GM21717 (cell line): ENCODE results near the gene PLCB1.

Experiments
- ATAC-seq: cut with Tn5 transposase; IDR thresholded peaks from one replicate; pipeline ENCODE4 v1.9.1; 2021; ENCODE audit warnings: mild to moderate bottlenecking, moderate library complexity; ENCODE audit not compliant: unreplicated experiment

The PLCB1 gene

GRCh38 chr20:8854571-8854970 is 722.5 kb downstream of the PLCB1 start:
- no peak for ATAC-seq

- no peak for ATAC-seq
Observed at GRCh38 chr20:8855315-8855714, 723.2 kb downstream of the PLCB1 start.

GRCh38 chr20:8856668-8857067 is 724.6 kb downstream of the PLCB1 start:
- ATAC-seq = no peak

- no peak for ATAC-seq
Observed at GRCh38 chr20:8858181-8858787, 726.2 kb downstream of the PLCB1 start.

GRCh38 chr20:8860011-8860495 is 728.0 kb downstream of the PLCB1 start:
- no peak for ATAC-seq

GRCh38 chr20:8862092-8862491 is 730.0 kb downstream of the PLCB1 start:
- ATAC-seq = no peak

- ATAC-seq = no peak
Observed at GRCh38 chr20:8865636-8866035, 733.6 kb downstream of the PLCB1 start.

GRCh38 chr20:8867038-8867740 is 735.1 kb downstream of the PLCB1 start:
- ATAC-seq = no peak

GRCh38 chr20:8870652-8871051 is 738.6 kb downstream of the PLCB1 start:
- ATAC-seq = no peak

- no peak for ATAC-seq
Observed at GRCh38 chr20:8874437-8874836, 742.4 kb downstream of the PLCB1 start.

- ATAC-seq = no peak
Observed at GRCh38 chr20:8875586-8875985, 743.5 kb downstream of the PLCB1 start.

- no peak for ATAC-seq
Observed at GRCh38 chr20:8876366-8876765, 744.3 kb downstream of the PLCB1 start.

- ATAC-seq = no peak
Observed at GRCh38 chr20:8877294-8877693, 745.2 kb downstream of the PLCB1 start.

GRCh38 chr20:8879669-8880068 is 747.6 kb downstream of the PLCB1 start:
- no peak for ATAC-seq

GRCh38 chr20:8880085-8880853 is 748.2 kb downstream of the PLCB1 start:
- ATAC-seq = no peak

GRCh38 chr20:8891039-8891438 is 759.0 kb downstream of the PLCB1 start:
- no peak for ATAC-seq

- ATAC-seq = no peak
Observed at GRCh38 chr20:8895472-8895871, 763.4 kb downstream of the PLCB1 start.

- ATAC-seq = no peak
Observed at GRCh38 chr20:8898823-8899222, 766.8 kb downstream of the PLCB1 start.

- ATAC-seq = no peak
Observed at GRCh38 chr20:8901237-8902025, 769.4 kb downstream of the PLCB1 start.

GRCh38 chr20:8903655-8904605 is 771.9 kb downstream of the PLCB1 start:
- no peak for ATAC-seq
